ENCODE data around the gene STK33.

The STK33 gene

DNA sequence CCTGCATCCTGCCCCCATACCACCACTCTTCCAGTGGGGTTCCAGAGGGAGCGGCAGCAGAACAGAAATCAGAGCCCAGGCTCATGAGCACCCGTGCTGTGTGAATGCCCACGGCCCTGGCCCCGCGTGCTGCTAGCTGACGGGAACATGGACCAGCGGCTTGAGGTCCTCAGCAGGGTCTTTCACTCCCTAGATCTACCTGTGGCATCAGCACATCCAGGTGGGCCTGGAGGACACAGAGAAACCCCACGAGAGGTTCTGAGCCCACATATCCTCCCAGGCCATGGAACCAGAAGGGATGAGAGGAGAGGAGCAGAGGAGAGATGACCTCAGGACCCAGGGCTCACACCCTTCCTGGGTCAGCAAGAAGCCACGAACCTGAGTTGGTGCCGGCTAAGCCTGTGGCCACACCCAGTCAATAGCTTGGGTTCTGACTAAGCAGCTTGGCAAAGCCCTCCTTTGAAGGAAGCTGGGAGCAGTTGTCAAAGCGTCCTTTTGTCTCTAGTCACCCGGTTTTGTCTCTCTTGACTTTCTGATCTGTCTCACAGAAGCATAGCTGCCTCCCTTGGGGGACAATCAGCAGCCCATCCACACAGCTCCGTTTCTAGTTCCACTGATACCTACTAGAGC, 241.0 kb downstream of the STK33 start:
- DNase-seq: no peak

DNA sequence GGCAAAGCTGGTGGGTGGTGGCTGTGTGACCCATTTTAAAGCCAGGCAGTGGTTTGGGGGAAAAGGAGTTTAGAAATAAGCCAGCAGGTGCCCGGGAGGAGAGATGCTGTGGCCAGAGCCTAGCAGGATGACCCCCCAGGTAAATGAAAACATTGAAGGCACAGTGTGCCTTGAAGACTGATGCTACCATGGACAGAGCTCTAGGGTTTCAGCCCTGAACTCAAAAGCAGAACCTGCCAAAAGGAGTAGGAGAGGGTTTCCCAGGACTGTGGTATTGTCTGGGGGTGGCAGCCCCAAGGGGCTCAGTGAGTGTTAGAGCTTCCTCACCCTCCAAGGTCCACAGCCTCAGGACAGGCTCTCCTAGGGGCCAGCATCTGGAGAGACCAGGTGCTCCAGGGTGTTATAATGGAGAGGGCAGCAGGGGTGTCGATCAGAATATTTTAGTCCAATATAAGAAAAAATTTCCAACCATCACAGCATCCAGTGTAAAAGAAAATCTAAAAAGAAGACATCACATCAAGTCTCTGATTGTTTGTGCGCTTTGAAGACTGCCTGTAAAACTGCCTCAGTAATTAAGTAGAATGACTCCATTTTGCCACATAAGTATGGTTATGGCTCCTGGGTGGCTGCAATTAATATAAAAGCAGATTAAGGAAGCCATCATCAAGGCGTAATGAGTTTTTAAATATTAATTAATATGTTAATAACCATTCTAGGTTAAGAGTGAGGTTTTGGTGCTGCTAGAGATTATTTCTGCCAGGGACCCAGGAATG, 241.7 kb downstream of the STK33 start:
- no peak for DNase-seq

DNA sequence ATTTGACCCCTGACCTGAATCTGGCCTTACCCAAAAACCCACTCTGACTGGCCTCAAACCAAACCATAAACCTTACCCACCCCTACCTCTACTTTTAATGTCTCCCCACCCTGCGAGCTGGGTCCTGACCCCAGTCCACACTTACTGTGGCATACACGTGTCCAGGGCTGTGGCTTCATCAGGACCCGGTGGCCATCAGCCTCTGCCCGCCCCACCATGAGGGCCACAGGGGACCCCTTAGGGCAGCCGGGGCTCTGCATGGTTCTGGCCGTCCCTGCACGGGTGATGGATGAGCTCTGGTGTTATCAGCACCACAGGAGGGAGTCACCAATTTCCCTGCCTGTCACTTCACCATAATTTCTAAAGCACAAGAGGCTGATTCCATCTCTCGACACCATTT, 242.8 kb downstream of the STK33 start:
- no peak for DNase-seq

DNA sequence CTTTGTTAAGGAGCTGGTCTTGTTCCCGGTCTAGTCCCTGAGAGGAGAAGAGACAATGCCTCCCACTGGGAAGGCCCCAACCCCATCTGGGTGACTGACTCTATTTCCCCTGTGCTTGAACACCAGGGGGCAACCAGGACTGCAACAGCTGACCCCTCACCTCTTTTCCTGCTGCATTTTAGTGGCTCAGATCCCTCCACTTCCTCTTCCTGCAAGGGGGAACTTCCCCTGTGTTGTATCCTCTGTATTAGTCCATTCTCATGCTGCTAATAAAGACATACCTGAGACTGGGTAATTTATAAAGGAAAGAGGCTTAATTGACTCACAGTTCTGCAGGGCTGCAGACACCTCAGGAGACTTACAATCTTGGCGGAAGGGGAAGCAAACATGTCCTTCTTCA, 246.1 kb downstream of the STK33 start:
- no peak for DNase-seq

DNA sequence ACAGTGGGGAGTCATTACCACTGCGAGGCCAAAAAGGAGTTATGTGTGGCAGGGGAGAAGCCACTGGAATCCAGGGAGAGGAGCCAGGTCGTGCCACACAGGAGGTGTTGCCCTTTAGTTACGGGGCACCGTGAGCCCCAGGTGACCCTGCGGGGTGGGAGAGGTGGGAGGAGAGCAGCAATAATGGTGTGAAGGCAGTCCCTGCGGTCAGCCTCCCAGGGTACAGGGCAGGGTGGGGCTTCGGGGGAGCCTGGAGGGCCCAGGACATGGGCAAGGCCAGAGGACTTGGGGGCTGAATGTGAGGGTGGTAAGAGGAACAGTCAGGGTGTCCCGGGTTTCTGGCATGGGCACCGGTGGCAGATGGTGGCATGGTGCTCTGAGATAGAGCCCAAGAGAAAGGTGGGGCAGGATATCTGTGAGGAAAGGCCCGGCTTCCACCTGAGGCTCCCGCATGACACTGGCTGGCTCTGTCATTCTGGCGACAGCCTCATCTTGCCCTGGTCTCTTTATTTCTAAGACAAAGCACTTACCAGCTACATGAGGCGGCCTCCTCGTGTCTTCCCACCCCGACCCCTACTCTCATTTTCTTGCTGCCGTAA, 247.8 kb downstream of the STK33 start:
- no peak for DNase-seq

DNA sequence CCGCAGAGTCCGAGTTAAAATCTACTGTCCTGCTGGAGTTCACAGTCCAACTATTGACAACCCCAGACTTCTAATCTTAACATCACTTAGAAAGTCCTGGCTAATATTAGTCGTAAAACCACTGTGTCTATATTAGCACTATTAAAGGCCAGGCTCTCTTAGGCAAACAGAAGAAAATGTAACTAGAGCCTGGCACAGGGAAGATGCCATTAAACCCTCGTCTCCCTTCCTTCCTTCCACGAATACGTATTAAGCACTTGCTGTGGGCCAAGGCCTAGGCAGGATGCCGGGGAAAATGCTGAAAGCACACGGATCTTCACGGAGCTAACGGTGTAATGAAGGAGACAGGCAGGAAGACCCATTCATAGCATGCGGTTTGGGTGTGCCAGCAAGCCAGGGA, 248.8 kb downstream of the STK33 start:
- DNase-seq: no peak

DNA sequence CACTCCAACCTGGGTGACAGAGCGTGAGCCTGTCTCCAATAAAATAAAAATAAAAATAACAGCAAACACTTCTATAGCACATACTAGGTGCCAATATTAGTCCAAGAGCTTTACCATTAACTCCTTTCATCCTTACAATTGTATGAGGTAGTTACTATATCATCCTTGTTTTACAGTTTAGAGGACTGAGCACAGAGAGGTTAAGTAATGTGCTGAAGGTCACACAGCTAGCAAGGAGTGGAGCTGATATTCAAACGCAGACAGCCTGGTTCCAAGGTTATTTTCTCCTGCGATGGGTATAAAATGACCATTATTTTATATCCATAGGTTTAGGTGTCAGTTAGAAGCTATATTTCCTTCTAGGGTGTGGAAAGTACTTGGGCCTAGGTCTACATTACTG, 249.7 kb downstream of the STK33 start:
- DNase-seq: no peak

DNA sequence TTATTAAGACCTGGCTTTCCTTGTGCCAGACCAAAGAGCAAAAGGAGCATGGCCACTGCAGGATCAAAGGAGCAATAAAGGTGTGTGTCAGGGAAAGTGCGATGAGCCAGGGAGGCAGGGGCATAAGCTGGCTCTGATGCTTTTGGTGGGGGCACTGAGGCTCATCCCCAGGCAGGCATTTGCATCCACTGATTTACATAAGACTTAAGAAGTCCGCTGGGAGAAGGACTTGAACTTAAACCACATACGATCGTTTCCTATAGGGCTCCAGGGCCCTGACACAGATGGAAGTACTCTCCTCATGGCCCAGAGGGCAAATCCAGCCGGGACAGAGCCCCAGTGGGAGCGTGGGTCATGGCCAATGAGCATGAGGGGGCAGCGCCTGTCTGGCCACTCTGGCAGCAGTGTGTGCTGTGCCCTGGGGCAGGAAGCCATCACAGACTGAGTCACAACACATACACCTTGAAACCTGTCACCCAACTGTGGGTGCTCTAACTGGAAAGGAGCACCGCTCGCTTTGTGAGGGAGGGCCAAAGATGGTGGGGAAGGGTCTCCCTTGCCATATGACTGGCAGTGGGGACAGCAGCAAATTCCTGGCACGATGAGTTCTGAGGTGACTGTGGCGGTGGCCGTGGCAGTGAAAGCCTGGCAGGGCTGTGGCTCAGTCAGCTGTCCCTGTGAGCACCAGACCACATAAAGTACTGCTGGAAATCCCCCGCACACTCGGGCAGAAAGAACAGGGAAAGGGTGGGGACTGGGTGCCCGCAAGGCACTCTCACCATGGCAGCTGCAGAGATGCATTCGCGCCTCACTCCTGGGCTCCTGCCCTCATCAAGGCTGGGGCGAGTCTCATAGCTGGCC, 251.0 kb downstream of the STK33 start:
- no peak for DNase-seq

DNA sequence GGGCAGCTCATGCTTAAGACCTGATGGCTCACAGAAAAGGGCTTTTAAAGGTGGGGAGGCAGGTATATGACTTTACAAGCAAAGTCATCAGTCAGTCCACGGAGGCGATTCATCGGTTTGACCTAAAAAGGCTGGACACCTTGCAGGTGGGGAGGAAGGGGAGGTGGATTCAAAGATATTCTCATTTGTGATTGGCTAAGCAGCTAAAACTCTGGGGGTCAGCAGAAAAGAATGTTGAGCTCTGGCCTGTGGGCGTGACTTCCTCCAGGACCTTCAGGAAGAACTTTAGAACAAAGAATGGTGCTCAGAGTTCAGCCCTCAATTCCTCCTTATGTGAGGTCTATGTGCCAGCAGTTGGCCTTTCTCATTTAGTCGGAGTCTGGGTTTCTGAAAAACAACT, 252.0 kb downstream of the STK33 start:
- no peak for DNase-seq
